ENCODE measurements around the gene OLFM4.
"Not testable (repeated sequence)": the region's sequence is repeated elsewhere in the genome, so short reads cannot be mapped to it uniquely, and the experiment has no call there.

The OLFM4 gene

DNA sequence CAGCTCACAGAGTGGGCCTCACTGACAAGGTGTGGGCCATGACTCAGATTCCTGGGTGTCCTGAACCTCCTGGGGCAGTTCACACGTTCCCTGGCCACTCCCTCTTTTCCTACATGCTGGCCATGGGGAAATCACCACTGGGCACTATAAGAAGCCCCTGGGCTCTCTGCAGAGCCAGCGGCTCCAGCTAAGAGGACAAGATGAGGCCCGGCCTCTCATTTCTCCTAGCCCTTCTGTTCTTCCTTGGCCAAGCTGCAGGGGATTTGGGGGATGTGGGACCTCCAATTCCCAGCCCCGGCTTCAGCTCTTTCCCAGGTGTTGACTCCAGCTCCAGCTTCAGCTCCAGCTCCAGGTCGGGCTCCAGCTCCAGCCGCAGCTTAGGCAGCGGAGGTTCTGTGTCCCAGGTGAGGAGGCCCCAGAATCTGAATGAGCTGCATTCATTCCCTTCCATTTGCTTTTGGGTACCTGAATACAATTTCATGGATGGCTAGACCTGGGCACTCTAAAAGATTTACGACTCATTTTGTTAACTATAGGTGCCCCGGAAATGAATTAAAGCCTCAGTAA is at the start of gene OLFM4:
OLFM4 (plus strand) TSS at position 177 of the 567 bp plus-strand sequence; CDS start at position 201, 24 bp downstream.
- no peak for DNase-seq (ENCODE audit: low spot score)

GRCh38 chr13:52978989-52979388 is 49.6 kb upstream of the OLFM4 start:
- no peak for DNase-seq (ENCODE audit: low spot score)

DNA sequence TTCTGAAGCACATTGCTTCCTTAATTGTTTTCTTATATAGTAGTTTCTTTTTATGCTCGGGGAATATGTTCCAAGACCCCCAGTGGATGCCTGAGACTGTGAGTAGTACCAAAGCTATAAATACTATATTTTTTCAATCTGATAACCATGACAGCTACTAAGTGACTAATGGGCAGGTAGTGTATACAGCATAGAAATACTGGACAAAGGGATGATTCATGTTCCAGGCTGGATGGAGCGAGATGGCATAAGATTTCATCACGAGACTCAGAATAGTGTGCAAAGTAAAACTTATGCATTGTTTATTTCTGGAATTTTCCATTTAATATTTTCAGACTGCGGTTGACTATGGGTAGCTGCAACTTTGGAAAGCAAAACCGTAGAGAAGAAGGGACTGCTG is 47.9 kb upstream of the OLFM4 start:
- DNase-seq (ENCODE audit: low spot score), result no peak

GRCh38 chr13:52983836-52984235 is 44.8 kb upstream of the OLFM4 start:
- DNase-seq (ENCODE audit: low spot score), result no peak

DNA sequence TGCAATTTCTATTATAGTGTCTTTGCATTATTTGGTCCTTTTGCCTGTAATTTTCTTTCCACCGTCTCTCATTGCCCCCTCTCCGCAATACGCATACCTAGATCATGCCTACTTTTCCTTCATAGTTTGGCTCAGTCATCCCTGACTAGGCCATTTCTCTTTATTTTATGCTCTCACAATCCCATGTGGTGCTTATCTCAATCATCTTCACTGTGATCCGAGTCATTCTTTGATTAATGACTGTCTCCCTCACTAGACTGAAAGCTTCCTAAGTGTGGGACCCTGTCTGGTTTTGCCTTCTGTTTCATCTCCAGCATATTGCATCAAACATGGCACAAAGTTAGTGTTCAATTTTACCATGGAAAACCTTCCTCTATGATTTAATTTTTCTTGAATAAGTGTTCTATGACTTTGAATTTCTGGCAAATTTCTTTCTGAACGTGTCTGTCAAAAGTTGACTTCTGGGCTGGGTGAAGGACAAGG is 43.7 kb upstream of the OLFM4 start:
- DNase-seq (ENCODE audit: low spot score), result no peak

DNA sequence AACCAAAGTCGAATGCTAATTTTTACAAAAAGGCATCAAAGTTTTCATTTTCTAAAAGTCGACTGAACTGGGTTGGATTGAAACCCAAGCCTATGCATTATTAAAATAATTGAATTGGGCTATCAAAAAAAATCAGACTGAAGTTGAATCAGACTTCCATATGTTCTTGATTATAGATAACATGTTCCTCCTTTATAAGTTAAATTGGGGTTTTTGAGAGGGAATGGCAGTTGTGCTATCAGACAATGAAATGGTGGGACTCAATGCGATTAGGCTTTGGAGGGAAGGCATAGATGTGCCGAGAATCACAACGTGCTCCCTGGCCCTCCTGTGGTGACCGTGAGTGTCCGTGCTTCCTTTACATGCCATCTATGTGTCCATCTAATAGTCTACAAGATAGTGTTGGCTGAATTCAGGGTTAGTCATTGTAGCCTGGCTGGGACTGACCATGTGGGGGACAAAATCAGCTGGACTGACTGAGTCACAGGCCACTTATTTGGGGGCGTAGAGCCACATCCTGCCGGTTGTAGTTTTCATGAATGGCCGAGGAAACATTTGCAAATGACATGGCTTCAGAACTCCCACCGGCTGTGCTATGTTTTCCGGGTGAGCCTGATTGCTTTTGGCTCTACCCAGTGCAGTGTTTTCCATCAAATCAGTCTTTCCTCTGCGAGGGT is 37.1 kb upstream of the OLFM4 start:
- DNase-seq (ENCODE audit: low spot score), result no peak

- DNase-seq (ENCODE audit: low spot score), result no peak
Measured at GRCh38 chr13:52992110-52992509, 36.5 kb upstream of the OLFM4 start.

DNA sequence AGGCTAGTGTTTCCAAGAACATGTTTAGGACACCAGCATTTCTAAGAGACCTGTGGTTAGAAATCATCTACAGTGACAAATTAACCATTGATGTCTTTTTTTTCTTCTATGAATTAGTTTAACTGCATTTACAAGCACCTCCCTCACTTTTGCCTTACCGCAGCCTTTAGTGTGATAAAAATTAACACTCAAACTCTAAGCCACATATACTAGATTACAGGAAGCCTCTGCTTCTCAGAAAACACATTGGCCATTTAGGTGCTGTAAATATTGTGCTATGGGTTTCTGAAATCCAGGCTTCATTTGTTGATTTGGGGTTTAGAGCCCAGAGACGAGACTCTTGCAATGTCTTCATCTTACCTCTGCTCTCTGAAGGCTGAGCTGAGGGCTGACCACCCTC is 34.6 kb upstream of the OLFM4 start:
- no peak for DNase-seq (ENCODE audit: low spot score)

DNA sequence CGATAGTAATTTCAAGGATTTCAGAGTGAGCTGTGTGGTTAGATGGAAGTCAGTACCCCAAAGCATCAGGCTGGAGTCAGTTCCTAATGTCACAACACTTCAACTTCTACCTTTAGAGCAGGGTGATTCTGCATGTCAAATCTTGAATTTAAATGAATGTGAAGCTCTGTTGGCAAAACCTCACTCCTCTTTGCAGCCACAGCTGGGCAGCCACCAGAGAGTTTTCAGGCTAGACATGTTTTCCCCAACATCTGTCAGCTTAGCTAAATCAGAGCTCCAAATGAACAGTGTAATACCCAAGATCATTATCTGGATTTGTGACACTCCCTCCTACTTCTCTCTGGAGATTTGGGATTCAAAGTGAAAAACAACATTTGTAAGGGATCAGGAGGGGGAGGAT is 33.7 kb upstream of the OLFM4 start:
- no peak for DNase-seq (ENCODE audit: low spot score)

DNA sequence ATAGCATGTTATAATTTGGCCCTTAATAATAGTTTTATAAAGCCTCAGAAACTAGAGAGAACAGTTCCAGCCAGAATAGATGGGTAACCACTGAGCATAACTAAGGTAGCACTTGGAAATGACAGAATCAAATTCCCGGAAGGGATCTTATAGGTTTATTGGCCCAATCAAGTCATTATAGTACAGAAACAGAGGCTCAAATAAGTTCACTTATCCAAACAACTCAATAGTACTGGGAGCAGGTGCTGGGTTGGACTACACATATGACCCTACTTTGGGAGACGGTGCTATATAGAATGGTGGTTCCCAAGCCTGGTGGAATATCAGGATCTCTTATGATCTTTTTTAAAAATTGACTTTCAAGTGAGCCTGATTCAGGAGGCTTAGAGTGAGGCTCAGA is 32.7 kb upstream of the OLFM4 start:
- no peak for DNase-seq (ENCODE audit: low spot score)

DNA sequence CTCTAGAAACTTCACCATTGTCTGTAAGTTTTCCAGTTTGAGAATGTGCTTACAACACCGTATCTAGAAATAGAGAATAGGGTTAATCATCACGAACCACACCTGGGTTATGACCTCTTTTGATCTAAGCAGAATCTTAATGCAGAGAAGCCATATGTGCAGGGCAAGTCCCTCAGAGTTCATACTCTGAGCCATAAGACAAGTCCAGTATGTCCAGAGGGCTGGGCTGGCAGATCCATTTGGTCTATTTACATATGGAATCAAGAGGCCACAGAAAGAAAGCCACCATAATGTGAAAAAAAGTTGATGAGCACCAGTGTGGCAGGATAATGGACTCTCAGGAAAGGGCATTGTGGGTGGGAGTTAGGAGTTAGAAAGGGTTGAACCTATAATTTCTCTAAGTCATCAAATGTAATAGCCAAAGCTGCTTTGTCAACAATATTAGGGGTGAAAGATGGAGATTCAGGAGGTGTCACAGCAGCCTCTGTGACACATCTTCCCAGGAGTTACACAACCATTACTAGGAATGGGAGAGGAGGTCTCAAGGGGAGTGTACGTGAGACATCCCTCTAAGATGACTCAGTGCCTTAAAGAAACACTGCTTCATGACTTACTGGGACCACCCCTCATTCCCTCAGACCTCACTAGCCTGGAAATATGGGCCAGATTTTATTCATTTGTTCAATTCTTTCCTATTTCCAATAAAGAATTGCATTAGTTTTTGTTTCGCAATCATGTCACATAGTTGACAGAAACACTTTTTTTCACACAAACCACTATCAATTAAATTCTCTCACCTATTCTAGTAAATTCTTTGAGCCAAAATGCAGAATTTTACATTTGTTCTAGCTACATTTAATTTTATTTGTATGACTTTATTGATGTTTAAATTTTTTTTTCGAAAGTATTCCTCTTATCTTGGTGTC is 30.4 kb upstream of the OLFM4 start:
- DNase-seq (ENCODE audit: low spot score), result no peak

- no peak for DNase-seq (ENCODE audit: low spot score)
Measured at GRCh38 chr13:52999093-52999696, 29.4 kb upstream of the OLFM4 start.

GRCh38 chr13:53001444-53002225 is 27.0 kb upstream of the OLFM4 start:
- no peak for DNase-seq (ENCODE audit: low spot score)

DNA sequence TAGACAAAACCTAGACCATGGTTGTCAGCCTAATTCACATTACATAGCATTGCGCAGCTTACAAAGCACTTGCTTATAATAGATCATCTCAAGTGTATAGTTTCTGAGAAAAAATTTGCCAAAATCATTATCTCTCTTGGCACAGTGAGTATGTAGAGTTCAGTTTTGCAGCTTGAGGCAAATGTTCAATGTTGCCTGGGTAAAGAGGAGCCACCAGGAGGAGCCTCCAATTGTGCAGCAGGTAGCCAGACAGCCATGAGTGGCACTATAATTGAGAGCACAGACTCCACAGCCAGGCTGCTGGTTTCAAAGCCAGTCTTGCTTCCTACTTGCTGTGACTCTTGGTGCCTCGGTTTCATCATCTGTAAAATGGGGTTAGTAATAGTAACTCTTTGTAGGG is 24.0 kb upstream of the OLFM4 start:
- no peak for DNase-seq (ENCODE audit: low spot score)

GRCh38 chr13:53005626-53006025 is 23.0 kb upstream of the OLFM4 start:
- DNase-seq (ENCODE audit: low spot score), result no peak

DNA sequence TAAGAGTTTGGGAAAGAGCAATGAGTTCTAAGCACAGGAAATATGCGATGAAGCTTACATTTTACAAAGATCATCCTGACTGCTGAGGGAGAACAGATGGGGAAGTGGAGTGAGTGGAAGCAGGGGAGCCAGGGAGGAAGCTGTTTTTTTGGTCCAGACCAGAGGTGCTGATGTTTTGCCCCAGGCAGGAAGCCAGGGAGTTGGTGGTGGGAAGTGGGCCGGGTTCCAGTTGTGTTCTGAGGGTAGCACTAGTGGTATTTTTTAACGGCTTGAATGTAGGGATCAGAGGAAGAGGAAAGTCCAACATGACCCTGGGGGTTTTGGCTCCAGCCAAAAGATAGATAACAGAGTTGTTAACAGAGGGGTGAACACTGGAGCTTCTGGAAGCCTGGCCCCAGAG is 20.7 kb upstream of the OLFM4 start:
- no peak for DNase-seq (ENCODE audit: low spot score)

GRCh38 chr13:53010374-53011105 is 18.1 kb upstream of the OLFM4 start:
- DNase-seq (ENCODE audit: low spot score), result no peak

DNA sequence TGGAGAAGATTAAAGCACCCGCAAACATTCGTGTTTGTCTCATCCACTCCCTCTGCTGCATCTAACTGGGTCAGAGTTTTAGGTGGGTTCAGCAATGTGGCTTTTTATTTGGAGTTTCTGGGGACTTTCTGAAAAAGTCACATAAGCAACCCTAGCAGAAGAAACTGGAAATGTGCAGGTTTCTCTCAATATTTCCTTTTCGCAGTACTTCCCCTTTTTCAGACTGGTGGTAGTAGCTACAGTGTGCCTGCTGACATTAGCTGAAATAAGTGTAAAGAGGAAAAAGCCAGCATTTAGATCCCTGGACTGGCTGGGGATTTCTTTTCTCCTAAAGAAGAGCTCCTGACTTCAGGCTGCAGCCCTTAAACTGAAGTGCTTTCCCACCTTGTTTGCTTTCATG is 15.9 kb upstream of the OLFM4 start:
- DNase-seq (ENCODE audit: low spot score), result peak; percentile 13

GRCh38 chr13:53013113-53013512 is 15.5 kb upstream of the OLFM4 start:
- no peak for DNase-seq (ENCODE audit: low spot score)

GRCh38 chr13:53014018-53014417 is 14.6 kb upstream of the OLFM4 start:
- not testable (repeated sequence) for DNase-seq (ENCODE audit: low spot score)
